Measurements from ENCODE around the gene ANKH.

Gene ANKH

GRCh38 chr5:14723701-14724132 lies 147.9 kb downstream of the ANKH start:
- H3K9me3 Mint-ChIP-seq: no peaks in the 10 kb centered on the region
- CTCF ChIA-PET: interaction anchor here (0.8 to 10.7 kb wide), 4 partner anchors 15 to 280 kb away, joined by 3 to 153 read pairs (median 4); no protein-coding TSS in a partner anchor
- H3K4me1 Mint-ChIP-seq: peaks cover 11% of the 10 kb centered on the region
- no peak overlapping the region for H3K4me3 Mint-ChIP-seq
- no peak overlapping the region for H3K27ac Mint-ChIP-seq
- H3K27me3 Mint-ChIP-seq: no peaks in the 10 kb centered on the region
- no peak for DNase-seq
- peaks cover 23% of the 10 kb centered on the region for H3K36me3 Mint-ChIP-seq

GRCh38 chr5:14722923-14723322 lies 148.7 kb downstream of the ANKH start:
- no peak for DNase-seq
- H3K36me3 Mint-ChIP-seq: peaks cover 29% of the 10 kb centered on the region
- H3K4me3 Mint-ChIP-seq: no peak overlapping the region
- no peaks in the 10 kb centered on the region for H3K27me3 Mint-ChIP-seq
- H3K27ac Mint-ChIP-seq: no peak overlapping the region
- CTCF ChIA-PET: interaction anchor here (10.7 kb wide), 1 partner anchor 281 kb away, joined by 153 read pairs; no protein-coding TSS in a partner anchor
- H3K4me1 Mint-ChIP-seq: peaks cover 11% of the 10 kb centered on the region
- no peaks in the 10 kb centered on the region for H3K9me3 Mint-ChIP-seq

GRCh38 chr5:14721990-14722656 lies 149.5 kb downstream of the ANKH start:
- CTCF ChIA-PET: interaction anchor here (1.2 to 10.7 kb wide), 2 partner anchors 36 to 281 kb away, joined by 3 to 153 read pairs; no protein-coding TSS in a partner anchor
- Mint-ChIP-seq H3K4me1 (peaks cover 9% of the 10 kb centered on the region), H3K36me3 (peaks cover 34% of the 10 kb centered on the region), H3K9me3 (no peaks in the 10 kb centered on the region), H3K27ac (no peak overlapping the region), H3K27me3 (no peaks in the 10 kb centered on the region), H3K4me3 (no peak overlapping the region)
- DNase-seq: no peak

- H3K4me3 Mint-ChIP-seq: no peak overlapping the region
- H3K36me3 Mint-ChIP-seq: peaks cover 37% of the 10 kb centered on the region
- CTCF ChIA-PET: interaction anchor here (0.8 to 10.7 kb wide), 6 partner anchors 10 to 294 kb away, joined by 3 to 153 read pairs (median 3); no protein-coding TSS in a partner anchor
- H3K9me3 Mint-ChIP-seq: no peaks in the 10 kb centered on the region
- H3K27ac Mint-ChIP-seq: peak overlapping the region; percentile 33
- no peak for DNase-seq
- peaks cover 7% of the 10 kb centered on the region for H3K4me1 Mint-ChIP-seq
- H3K27me3 Mint-ChIP-seq: no peaks in the 10 kb centered on the region
These were observed 151.2 kb downstream of the ANKH start for GRCh38 chr5:14720236-14720923.

- CTCF ChIA-PET: interaction anchor here (1.6 kb wide), 1 partner anchor 49 kb away, joined by 3 read pairs; no protein-coding TSS in a partner anchor
- Mint-ChIP-seq H3K4me3 (no peak overlapping the region), H3K36me3 (peaks cover 39% of the 10 kb centered on the region), H3K27me3 (no peaks in the 10 kb centered on the region), H3K27ac (peak overlapping the region; percentile 69), H3K4me1 (peaks cover 7% of the 10 kb centered on the region), H3K9me3 (no peaks in the 10 kb centered on the region)
- peak; percentile 5 for DNase-seq
These were observed 152.8 kb downstream of the ANKH start for GRCh38 chr5:14718778-14719177.

- Mint-ChIP-seq H3K4me1 (peaks cover 7% of the 10 kb centered on the region), H3K9me3 (no peaks in the 10 kb centered on the region), H3K36me3 (peaks cover 49% of the 10 kb centered on the region), H3K4me3 (no peak overlapping the region), H3K27me3 (no peaks in the 10 kb centered on the region), H3K27ac (no peak overlapping the region)
- DNase-seq: peak; percentile 15
- CTCF ChIA-PET: interaction anchor here (1.9 kb wide), 1 partner anchor 10 kb away, joined by 7 read pairs; no protein-coding TSS in a partner anchor
These were observed 154.5 kb downstream of the ANKH start for GRCh38 chr5:14716755-14717752.

GRCh38 chr5:14715481-14715880 lies 156.1 kb downstream of the ANKH start:
- CTCF ChIA-PET: no interaction called here
- H3K27ac Mint-ChIP-seq: no peak overlapping the region
- no peak overlapping the region for H3K4me3 Mint-ChIP-seq
- no peaks in the 10 kb centered on the region for H3K9me3 Mint-ChIP-seq
- peaks cover 2% of the 10 kb centered on the region for H3K4me1 Mint-ChIP-seq
- no peak for DNase-seq
- H3K27me3 Mint-ChIP-seq: no peaks in the 10 kb centered on the region
- H3K36me3 Mint-ChIP-seq: peaks cover 56% of the 10 kb centered on the region

GRCh38 chr5:14714706-14715105 lies 156.9 kb downstream of the ANKH start:
- no peak for DNase-seq
- CTCF ChIA-PET: no interaction called here
- Mint-ChIP-seq H3K36me3 (peaks cover 62% of the 10 kb centered on the region), H3K27ac (no peak overlapping the region), H3K27me3 (no peaks in the 10 kb centered on the region), H3K4me1 (peaks cover 6% of the 10 kb centered on the region), H3K9me3 (no peaks in the 10 kb centered on the region), H3K4me3 (no peak overlapping the region)

- CTCF ChIA-PET: interaction anchor here (0.5 to 0.8 kb wide), 3 partner anchors 13 to 92 kb away, joined by 3 to 5 read pairs (median 4); no protein-coding TSS in a partner anchor
These were observed 157.8 kb downstream of the ANKH start for GRCh38 chr5:14713476-14714390.

GRCh38 chr5:14712666-14713065 lies 158.9 kb downstream of the ANKH start:
- CTCF ChIA-PET: interaction anchor here (0.5 kb wide), 1 partner anchor 91 kb away, joined by 5 read pairs; no protein-coding TSS in a partner anchor
- peak overlapping the region; percentile 58 for H3K27ac Mint-ChIP-seq
- no peak overlapping the region for H3K4me3 Mint-ChIP-seq
- H3K4me1 Mint-ChIP-seq: peaks cover 25% of the 10 kb centered on the region
- H3K36me3 Mint-ChIP-seq: peaks cover 69% of the 10 kb centered on the region
- H3K27me3 Mint-ChIP-seq: no peaks in the 10 kb centered on the region
- no peak for DNase-seq
- H3K9me3 Mint-ChIP-seq: no peaks in the 10 kb centered on the region

More at GRCh38 chr5:14713476-14714390, 157.8 kb downstream of the ANKH start:
- no peak overlapping the region for H3K27ac Mint-ChIP-seq
- H3K9me3 Mint-ChIP-seq: no peaks in the 10 kb centered on the region
- peaks cover 15% of the 10 kb centered on the region for H3K4me1 Mint-ChIP-seq
- peaks cover 65% of the 10 kb centered on the region for H3K36me3 Mint-ChIP-seq
- no peak for DNase-seq
- H3K27me3 Mint-ChIP-seq: no peaks in the 10 kb centered on the region
- no peak overlapping the region for H3K4me3 Mint-ChIP-seq

- no peak for DNase-seq
- peaks cover 69% of the 10 kb centered on the region for H3K36me3 Mint-ChIP-seq
- H3K27ac Mint-ChIP-seq: no peak overlapping the region
- peaks cover 31% of the 10 kb centered on the region for H3K4me1 Mint-ChIP-seq
- H3K27me3 Mint-ChIP-seq: no peaks in the 10 kb centered on the region
- H3K4me3 Mint-ChIP-seq: no peak overlapping the region
- H3K9me3 Mint-ChIP-seq: no peaks in the 10 kb centered on the region
- CTCF ChIA-PET: no interaction called here
These were observed 159.4 kb downstream of the ANKH start for GRCh38 chr5:14712131-14712530.

GRCh38 chr5:14710313-14710994 lies 161.1 kb downstream of the ANKH start:
- no peaks in the 10 kb centered on the region for H3K9me3 Mint-ChIP-seq
- H3K27ac Mint-ChIP-seq: peak overlapping the region; percentile 24
- H3K36me3 Mint-ChIP-seq: peaks cover 76% of the 10 kb centered on the region
- CTCF ChIA-PET: no interaction called here
- peaks cover 48% of the 10 kb centered on the region for H3K4me1 Mint-ChIP-seq
- no peak overlapping the region for H3K4me3 Mint-ChIP-seq
- no peak for DNase-seq
- no peaks in the 10 kb centered on the region for H3K27me3 Mint-ChIP-seq

Data from activated naive CD4-positive, alpha-beta T cell treated with anti-CD3 and anti-CD28 coated beads, Interleukin-2, amount 10 ng/mL, durations not matched to agents 7 days and 5 days (primary cell).